Sigmoid colon (tissue), 7 donors: ENCODE measurements around the gene P3R3URF. TPM values are rescaled to one million over a fixed set of nuclear protein-coding genes. Genes with fewer than 3 reads are reported as not detected.
A peak's percentile ranks its signal among the peaks of the same experiment; 100 is the strongest.

Source experiments
- DNase-seq: peaks from one replicate; pipeline ENCODE4 v3.0.0-alpha.2; 2019
- H3K27ac ChIP-seq, 4 donors: fragments of 200-600 bp; sonication (generic); one replicate each; pipeline ENCODE4 v1.5.1; 2016 to 2019; ENCODE audit warnings: mild to moderate bottlenecking in 1 of 4
- H3K27me3 ChIP-seq, 3 donors: fragments of 200-600 bp; sonication (generic); one replicate each; pipeline ENCODE4 v1.5.1; 2019; ENCODE audit warnings: mild to moderate bottlenecking in 1 of 3
- H3K36me3 ChIP-seq, 4 donors: fragments of 200-600 bp; sonication (generic); one replicate each; pipeline ENCODE4 v1.5.1; 2016 to 2019
- H3K4me1 ChIP-seq, 4 donors: fragments of 200-600 bp; sonication (generic); one replicate each; pipeline ENCODE4 v1.5.1; 2017 to 2019
- H3K4me3 ChIP-seq, 4 donors: fragments of 200-600 bp; sonication (generic); one replicate each; pipeline ENCODE4 v1.5.1; 2017 to 2019; ENCODE audit warnings: mild to moderate bottlenecking in 2 of 4, moderate library complexity in 1 of 4
- H3K9me3 ChIP-seq, 4 donors: fragments of 200-600 bp in 3 of 4; sonication (generic) in 3 of 4; one replicate each; pipeline versions ENCODE4 v1.5.1 to v1.6.1; 2013 to 2019
- EP300 ChIP-seq, 4 donors: sonication (generic); formaldehyde crosslinking; IDR thresholded peaks; one replicate each; pipeline ENCODE4 v1.6.1; 2017; ENCODE audit warnings: antibody characterized with exemption in 4 of 4
- POLR2A ChIP-seq, 2 donors: fragments of 450-650 bp; IDR thresholded peaks; one replicate each; pipeline ENCODE4 v1.6.1; 2016; ENCODE audit warnings: antibody characterized with exemption in 2 of 2, mild to moderate bottlenecking in 2 of 2, moderate library complexity in 2 of 2
- POLR2AphosphoS5 ChIP-seq, 4 donors: sonication (generic); formaldehyde crosslinking; IDR thresholded peaks; one replicate each; pipeline ENCODE4 v1.6.1; 2017; ENCODE audit warnings: antibody characterized with exemption in 4 of 4
- WGBS, 2 donors: extraction: QIAGEN DNeasy Blood & Tissue Kit; methylation state at CpG; one replicate each; pipeline ENCODE4 v1.1.7; 2013; 5-methylcytosine and 5-hydroxymethylcytosine counted together
- intact Hi-C: fragments of 100-400 bp; cut with DNase I; formaldehyde crosslinking; loops from one replicate; pipeline ENCODE4 v1.15.1; 2023
- polyA plus RNA-seq, 3 donors: library from polyadenylated mRNA; stranded (reverse); fragments of 200-250 nt; gene quantifications; one replicate each; pipeline ENCODE4 v1.2.3, GENCODE V29; 2013
- total RNA-seq, 4 donors: library from RNA; depleted of rRNA; stranded (reverse); fragments of >200 nt; gene quantifications; one replicate each; pipeline ENCODE4 v1.1.0, GENCODE V29; 2016
- TF ChIP-seq, protein P1 (sequence below), 4 experiments: fragments of 450-650 bp in 3 of 4; fragments of 200-600 bp in 1 of 4; IDR thresholded peaks; one replicate each; pipeline ENCODE4 v1.5.1; 2016 to 2019; ENCODE audit warnings: antibody characterized with exemption in 4 of 4, mild to moderate bottlenecking in 3 of 4, moderate library complexity in 2 of 4
- donor health status: healthy with polysubstance abuse.
- donor health status: Bipolar disorder and iron deficiency.
- donor health status: healthy.

Gene P3R3URF
- total and polyA plus RNA-seq, 7 donors, result not detected

- Histone ChIP-seq H3K36me3 (peaks cover 8 to 53% (median 19%) of the 10 kb centered on the region in 4 donors), H3K27me3 (no peaks in the 10 kb centered on the region), H3K4me3 (no peak overlapping the region), H3K9me3 (no peaks in the 10 kb centered on the region), H3K4me1 (peaks cover 0 to 26% (median 23%) of the 10 kb centered on the region in 4 donors), H3K27ac (peak overlapping the region in 1 of 4 donors; percentile 87)
- intact Hi-C loops, result no loop called here
- DNase-seq, result no peak
- TF ChIP-seq EP300 (IDR thresholded peaks at IDR 0.05), result no peak
- TF ChIP-seq POLR2AphosphoS5 (IDR thresholded peaks at IDR 0.05), result no peak
- TF ChIP-seq, protein P1, sequence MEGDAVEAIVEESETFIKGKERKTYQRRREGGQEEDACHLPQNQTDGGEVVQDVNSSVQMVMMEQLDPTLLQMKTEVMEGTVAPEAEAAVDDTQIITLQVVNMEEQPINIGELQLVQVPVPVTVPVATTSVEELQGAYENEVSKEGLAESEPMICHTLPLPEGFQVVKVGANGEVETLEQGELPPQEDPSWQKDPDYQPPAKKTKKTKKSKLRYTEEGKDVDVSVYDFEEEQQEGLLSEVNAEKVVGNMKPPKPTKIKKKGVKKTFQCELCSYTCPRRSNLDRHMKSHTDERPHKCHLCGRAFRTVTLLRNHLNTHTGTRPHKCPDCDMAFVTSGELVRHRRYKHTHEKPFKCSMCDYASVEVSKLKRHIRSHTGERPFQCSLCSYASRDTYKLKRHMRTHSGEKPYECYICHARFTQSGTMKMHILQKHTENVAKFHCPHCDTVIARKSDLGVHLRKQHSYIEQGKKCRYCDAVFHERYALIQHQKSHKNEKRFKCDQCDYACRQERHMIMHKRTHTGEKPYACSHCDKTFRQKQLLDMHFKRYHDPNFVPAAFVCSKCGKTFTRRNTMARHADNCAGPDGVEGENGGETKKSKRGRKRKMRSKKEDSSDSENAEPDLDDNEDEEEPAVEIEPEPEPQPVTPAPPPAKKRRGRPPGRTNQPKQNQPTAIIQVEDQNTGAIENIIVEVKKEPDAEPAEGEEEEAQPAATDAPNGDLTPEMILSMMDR (IDR thresholded peaks at IDR 0.05), result no peak
- no peak for TF ChIP-seq POLR2A (IDR thresholded peaks at IDR 0.05)
- WGBS, 2 donors, result 96 to 98% methylated on average over 9 of the region's 9 CpGs
Observed at GRCh38 chr1:46196609-46197008, 20.3 kb upstream of the P3R3URF start.

DNA sequence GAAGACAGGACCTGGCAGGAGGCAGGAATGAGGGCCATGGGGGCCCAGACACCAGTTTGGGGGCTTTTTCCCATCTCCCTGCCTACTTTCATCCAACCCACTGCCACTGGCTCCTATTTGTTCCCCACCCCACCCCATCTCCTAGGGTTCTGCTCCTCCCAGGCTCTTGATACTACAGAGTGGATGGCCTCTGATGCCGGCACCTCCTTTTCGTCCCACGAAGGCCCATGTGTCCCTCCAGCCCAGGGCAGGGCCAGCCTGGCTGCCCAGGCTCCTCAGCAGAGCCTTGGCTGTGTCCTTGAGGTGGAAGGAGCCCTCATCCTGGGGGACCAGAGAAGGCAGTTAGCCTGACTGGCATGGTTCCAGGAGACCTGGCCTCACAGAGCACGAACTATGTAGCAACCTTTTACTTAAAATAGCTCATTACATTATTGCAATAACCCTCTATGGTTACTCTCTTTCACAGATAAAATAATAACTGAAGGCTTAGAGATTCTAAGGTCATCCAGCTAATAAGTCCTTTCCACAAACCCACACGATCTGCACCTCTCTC, 18.4 kb upstream of the P3R3URF start:
- no peaks in the 10 kb centered on the region for H3K9me3 ChIP-seq
- H3K4me1 ChIP-seq, result peaks cover 0 to 26% (median 23%) of the 10 kb centered on the region in 4 donors
- intact Hi-C loops, result no loop called here
- H3K4me3 ChIP-seq, result no peak overlapping the region
- no peak for DNase-seq
- no peak overlapping the region for H3K27ac ChIP-seq
- TF ChIP-seq EP300 (IDR thresholded peaks at IDR 0.05), result no peak
- TF ChIP-seq, protein P1 (IDR thresholded peaks at IDR 0.05), result no peak
- no peak for TF ChIP-seq POLR2A (IDR thresholded peaks at IDR 0.05)
- no peak for TF ChIP-seq POLR2AphosphoS5 (IDR thresholded peaks at IDR 0.05)
- H3K36me3 ChIP-seq, result peaks cover 8 to 70% (median 27%) of the 10 kb centered on the region in 4 donors
- H3K27me3 ChIP-seq, result no peaks in the 10 kb centered on the region
- 79 to 87% methylated on average over 5 of the region's 5 CpGs for WGBS, 2 donors

- no peak for DNase-seq
- intact Hi-C loops, result no loop called here
Observed at GRCh38 chr1:46193984-46194570, 17.8 kb upstream of the P3R3URF start.

GRCh38 chr1:46193285-46193684, 17.0 kb upstream of the P3R3URF start:
- H3K36me3 ChIP-seq, result peaks cover 8 to 84% (median 30%) of the 10 kb centered on the region in 4 donors
- no peak overlapping the region for H3K27ac ChIP-seq
- no peaks in the 10 kb centered on the region for H3K9me3 ChIP-seq
- H3K27me3 ChIP-seq, result no peaks in the 10 kb centered on the region
- H3K4me1 ChIP-seq, result peaks cover 0 to 17% (median 15%) of the 10 kb centered on the region in 4 donors
- no peak for DNase-seq
- TF ChIP-seq EP300 (IDR thresholded peaks at IDR 0.05), result no peak
- TF ChIP-seq, protein P1 (IDR thresholded peaks at IDR 0.05), result no peak
- TF ChIP-seq POLR2AphosphoS5 (IDR thresholded peaks at IDR 0.05), result no peak
- no peak for TF ChIP-seq POLR2A (IDR thresholded peaks at IDR 0.05)
- WGBS, 2 donors, result 91 to 95% methylated on average over 7 of the region's 7 CpGs
- intact Hi-C loops, result no loop called here
- no peak overlapping the region for H3K4me3 ChIP-seq

More at GRCh38 chr1:46193984-46194570, 17.8 kb upstream of the P3R3URF start:
- Histone ChIP-seq H3K27ac (no peak overlapping the region), H3K36me3 (peaks cover 8 to 76% (median 29%) of the 10 kb centered on the region in 4 donors), H3K4me3 (no peak overlapping the region), H3K9me3 (no peaks in the 10 kb centered on the region), H3K27me3 (no peaks in the 10 kb centered on the region), H3K4me1 (peaks cover 0 to 23% (median 20%) of the 10 kb centered on the region in 4 donors)
- WGBS, 2 donors, result 89 to 93% methylated on average over 9 of the region's 9 CpGs
- TF ChIP-seq POLR2AphosphoS5 (IDR thresholded peaks at IDR 0.05) (no peak), POLR2A (IDR thresholded peaks at IDR 0.05) (no peak), EP300 (IDR thresholded peaks at IDR 0.05) (no peak)
- TF ChIP-seq, protein P1 (IDR thresholded peaks at IDR 0.05), result no peak
